HepG2 (cell line): ENCODE results near the gene PSMD5. TPM values are rescaled to one million over a fixed set of nuclear protein-coding genes. Genes with fewer than 3 reads are reported as not detected.

Experiments used
- AHDC1 ChIP-seq: sonication (generic); formaldehyde crosslinking; IDR thresholded peaks from 2 replicates; pipeline ENCODE4 v1.5.1; 2020; ENCODE audit warnings: mild to moderate bottlenecking, missing genetic modification reagents, borderline replicate concordance
- ATM ChIP-seq: fragments of 450-650 bp; IDR thresholded peaks from 2 replicates; pipeline ENCODE4 v1.7.1; 2017; ENCODE audit warnings: mild to moderate bottlenecking, borderline replicate concordance
- BORCS8-MEF2B ChIP-seq: sonication (generic); formaldehyde crosslinking; IDR thresholded peaks from 2 replicates; pipeline ENCODE4 v1.8.0; 2022; ENCODE audit warnings: mild to moderate bottlenecking, missing genetic modification reagents
- BRF2 ChIP-seq: sonication (generic); formaldehyde crosslinking; IDR thresholded peaks from 2 replicates; pipeline ENCODE4 v1.8.1; 2022; ENCODE audit warnings: mild to moderate bottlenecking, missing genetic modification reagents
- CBFB ChIP-seq: sonication (generic); formaldehyde crosslinking; IDR thresholded peaks from 2 replicates; pipeline ENCODE4 v1.4.0; 2020; ENCODE audit warnings: missing genetic modification reagents
- HMG20B ChIP-seq: conservative IDR thresholded peaks from 2 replicates; pipeline ENCODE4 v1.6.1; 2016; ENCODE audit warnings: missing genetic modification reagents, missing compliant biosample characterization
- KLF16 ChIP-seq, 2 experiments: sonication (generic) in 1 of 2; formaldehyde crosslinking in 1 of 2; IDR thresholded peaks; 2 replicates each; pipeline versions ENCODE4 v1.6.1 to v1.8.0; 2016 to 2023; ENCODE audit warnings: missing genetic modification reagents in 2 of 2, missing compliant biosample characterization in 1 of 2
- MTF2 ChIP-seq: sonication (generic); formaldehyde crosslinking; IDR thresholded peaks from 2 replicates; pipeline ENCODE4 v1.5.0; 2020; ENCODE audit warnings: missing genetic modification reagents, borderline replicate concordance
- NFYB ChIP-seq: sonication (generic); formaldehyde crosslinking; IDR thresholded peaks from 2 replicates; pipeline ENCODE4 v1.4.0; 2020; ENCODE audit warnings: missing genetic modification reagents
- NR2C2 ChIP-seq: sonication (generic); formaldehyde crosslinking; IDR thresholded peaks from 2 replicates; pipeline ENCODE4 v1.4.0; 2020; ENCODE audit warnings: missing genetic modification reagents, mild to moderate bottlenecking, moderate library complexity, borderline replicate concordance
- NR2F1 ChIP-seq, 2 experiments: fragments of 450-650 bp in 1 of 2; formaldehyde crosslinking in 1 of 2; IDR thresholded peaks; 2 replicates each; pipeline versions ENCODE4 v1.5.0 to v1.6.1; 2016 to 2020; ENCODE audit warnings: mild to moderate bottlenecking in 1 of 2, missing compliant biosample characterization in 1 of 2, missing genetic modification reagents in 1 of 2, moderate library complexity in 1 of 2
- POGZ ChIP-seq: sonication (generic); formaldehyde crosslinking; IDR thresholded peaks from 2 replicates; pipeline ENCODE4 v1.4.0; 2020; ENCODE audit warnings: mild to moderate bottlenecking, missing genetic modification reagents
- PRPF4 ChIP-seq: fragments of 200-400 bp; formaldehyde crosslinking; IDR thresholded peaks from 2 replicates; pipeline ENCODE4 v1.6.1; 2016; ENCODE audit warnings: low read length, low read depth; ENCODE audit not compliant: poor library complexity, severe bottlenecking
- SMYD3 ChIP-seq: sonication (generic); formaldehyde crosslinking; IDR thresholded peaks from 2 replicates; pipeline ENCODE4 v1.8.1; 2023; ENCODE audit warnings: mild to moderate bottlenecking, missing genetic modification reagents
- SOX13 ChIP-seq, 3 experiments: fragments of 450-650 bp in 1 of 3; sonication (generic) in 1 of 3; formaldehyde crosslinking in 1 of 3; IDR thresholded peaks in 2 of 3; conservative IDR thresholded peaks in 1 of 3; 2 replicates each; pipeline versions ENCODE4 v1.5.0 to v1.6.1; 2016 to 2020; ENCODE audit warnings: antibody characterized with exemption in 1 of 3, mild to moderate bottlenecking in 1 of 3, missing compliant biosample characterization in 1 of 3, missing genetic modification reagents in 1 of 3, moderate library complexity in 1 of 3
- SRSF9 ChIP-seq: fragments of 200-400 bp; formaldehyde crosslinking; IDR thresholded peaks from 2 replicates; pipeline ENCODE4 v1.6.1; 2018; ENCODE audit warnings: borderline replicate concordance, mild to moderate bottlenecking, low read depth, low read length; ENCODE audit not compliant: insufficient read depth, poor library complexity, severe bottlenecking
- ZFP36L2 ChIP-seq: sonication (generic); formaldehyde crosslinking; IDR thresholded peaks from 2 replicates; pipeline ENCODE4 v1.4.0; 2020; ENCODE audit warnings: missing genetic modification reagents
- ZNF17 ChIP-seq: sonication (generic); formaldehyde crosslinking; IDR thresholded peaks from 2 replicates; pipeline ENCODE4 v1.5.0; 2020; ENCODE audit warnings: mild to moderate bottlenecking, missing genetic modification reagents
- ZNF205 ChIP-seq: IDR thresholded peaks from 2 replicates; pipeline ENCODE4 v1.6.1; 2018; ENCODE audit warnings: missing biosample characterization, missing genetic modification reagents
- ZNF232 ChIP-seq: sonication (generic); formaldehyde crosslinking; IDR thresholded peaks from 2 replicates; pipeline ENCODE4 v1.4.0; 2020; ENCODE audit warnings: missing genetic modification reagents, borderline replicate concordance
- ZNF709 ChIP-seq: sonication (generic); formaldehyde crosslinking; IDR thresholded peaks from 2 replicates; pipeline ENCODE4 v1.5.0; 2020; ENCODE audit warnings: mild to moderate bottlenecking, missing genetic modification reagents
- ZSCAN20 ChIP-seq: sonication (generic); formaldehyde crosslinking; IDR thresholded peaks from 2 replicates; pipeline ENCODE4 v1.4.0; 2020; ENCODE audit warnings: missing genetic modification reagents, mild to moderate bottlenecking, borderline replicate concordance
- ZSCAN29 ChIP-seq: sonication (generic); formaldehyde crosslinking; conservative IDR thresholded peaks from 2 replicates; pipeline ENCODE4 v1.4.0; 2020; ENCODE audit warnings: mild to moderate bottlenecking, missing genetic modification reagents
- polyA plus RNA-seq, 8 experiments: library from polyadenylated mRNA; depleted of rRNA in 3 of 8; stranded (reverse) in 7 of 8; unstranded in 1 of 8; fragments of >200 nt; fragmentation: Illumina TruSeq in 4 of 8; extraction: Trizol in 4 of 8; gene quantifications; 2 replicates each; pipeline versions ENCODE4 v1.2.1 to v1.2.3, GENCODE V29; 2011 to 2016; ENCODE audit warnings: low read depth in 4 of 8, missing spikeins in 1 of 8, mixed read lengths in 1 of 8; ENCODE audit not compliant: insufficient read depth in 1 of 8
- total RNA-seq, 5 experiments: library from RNA; depleted of rRNA; stranded (reverse); fragments of >200 nt; fragmentation: Illumina TruSeq; extraction: Trizol; gene quantifications; 2 replicates each; pipeline ENCODE4 v1.2.3, GENCODE V29; 2016; ENCODE audit warnings: low read depth in 1 of 5

Gene PSMD5
- total and polyA plus RNA-seq, 2 of the 13 experiments (the other 11 are each of a cell fraction or from before 2014, with no cell fraction given), result 12.7 to 18.1 TPM

GRCh38 chr9:120842685-120843485 is at the start of gene PSMD5 (continued):
- TF ChIP-seq PRPF4, result no peak
- peak; percentile 85 for TF ChIP-seq BORCS8-MEF2B
- no peak for TF ChIP-seq SRSF9
- no peak for TF ChIP-seq ZNF17 (CRISPR knock-in tag)
- no peak for TF ChIP-seq NR2F1 (CRISPR knock-in tag; IDR thresholded peaks at IDR 0.05)
- TF ChIP-seq MTF2 (CRISPR knock-in tag), result no peak; the same call in 1 of the 2 replicates
- no peak for TF ChIP-seq HMG20B (CRISPR knock-in tag)
- TF ChIP-seq ZFP36L2 (CRISPR knock-in tag), result no peak
- TF ChIP-seq ZNF232 (CRISPR knock-in tag), result peak; percentile 71
- TF ChIP-seq ZNF205, result no peak
- TF ChIP-seq ZSCAN29 (CRISPR knock-in tag), result no peak
- TF ChIP-seq ATM, result no peak
- peak; percentile 67 for TF ChIP-seq NFYB (CRISPR knock-in tag)
- TF ChIP-seq KLF16 (CRISPR knock-in tag; IDR thresholded peaks at IDR 0.05), result peak in 1 of 2 experiments; percentile 88; a peak in 2 of 4 replicates
- TF ChIP-seq SMYD3 (CRISPR knock-in tag), result no peak
- no peak for TF ChIP-seq BRF2
- peak; percentile 93 for TF ChIP-seq POGZ (CRISPR knock-in tag)
- no peak; the same call in 1 of the 2 replicates for TF ChIP-seq AHDC1
- peak; percentile 57; the same call in 1 of the 2 replicates for TF ChIP-seq ZNF709
- TF ChIP-seq CBFB (CRISPR knock-in tag), result no peak; the same call in 1 of the 2 replicates
- TF ChIP-seq SOX13 (IDR thresholded peaks at IDR 0.05), result no peak
- TF ChIP-seq SOX13 (CRISPR knock-in tag; conservative IDR thresholded peaks at IDR 0.05 in 1 of 2, IDR thresholded peaks at IDR 0.05 in 1 of 2), result peak in 1 of 2 experiments; percentile 40; a peak in 2 of 4 replicates
- TF ChIP-seq NR2C2 (CRISPR knock-in tag), result peak; percentile 54
- no peak for TF ChIP-seq ZSCAN20
